Parathyroid adenoma (tissue), 2 donors: Measurements from ENCODE around the gene PARVA.
A peak's percentile ranks its signal among the peaks of the same experiment; 100 is the strongest.

Source experiments
- H2AFZ ChIP-seq: fragments of 300-600 bp; sonication (generic); one replicate; pipeline ENCODE4 v1.7.0; 2017; ENCODE audit warnings: antibody characterized with exemption, mild to moderate bottlenecking
- H3K27ac ChIP-seq: fragments of 300-600 bp; sonication (generic); one replicate; pipeline ENCODE4 v1.7.0; 2017
- H3K27me3 ChIP-seq: fragments of 300-600 bp; sonication (generic); one replicate; pipeline ENCODE4 v1.7.0; 2017; ENCODE audit warnings: low read length; ENCODE audit not compliant: control insufficient read depth, insufficient read depth
- H3K36me3 ChIP-seq: fragments of 300-600 bp; sonication (generic); one replicate; pipeline ENCODE4 v1.7.0; 2017; ENCODE audit warnings: low read length; ENCODE audit not compliant: control insufficient read depth, insufficient read depth
- H3K4me1 ChIP-seq: fragments of 300-600 bp; sonication (generic); one replicate; pipeline ENCODE4 v1.7.0; 2017; ENCODE audit warnings: control low read depth
- H3K4me2 ChIP-seq: fragments of 300-600 bp; sonication (generic); one replicate; pipeline ENCODE4 v1.7.0; 2017; ENCODE audit warnings: low read length
- H3K4me3 ChIP-seq: fragments of 300-600 bp; sonication (generic); one replicate; pipeline ENCODE4 v1.7.0; 2017; ENCODE audit warnings: low read depth, low read length
- H3K79me2 ChIP-seq: fragments of 300-600 bp; sonication (generic); one replicate; pipeline ENCODE4 v1.7.0; 2017; ENCODE audit warnings: control low read depth
- H3K9ac ChIP-seq: fragments of 300-600 bp; sonication (generic); one replicate; pipeline ENCODE4 v1.7.0; 2017; ENCODE audit warnings: mild to moderate bottlenecking
- H3K9me3 ChIP-seq: fragments of 300-600 bp; sonication (generic); one replicate; pipeline ENCODE4 v1.7.0; 2017; ENCODE audit warnings: low read length; ENCODE audit not compliant: control insufficient read depth
- CTCF ChIP-seq: fragments of 300-600 bp; sonication (generic); IDR thresholded peaks from one replicate; pipeline ENCODE4 v1.7.0; 2017; ENCODE audit warnings: antibody characterized with exemption, mild to moderate bottlenecking
- donor health status: primary hyperparathyroidism.

The PARVA gene, protein sequence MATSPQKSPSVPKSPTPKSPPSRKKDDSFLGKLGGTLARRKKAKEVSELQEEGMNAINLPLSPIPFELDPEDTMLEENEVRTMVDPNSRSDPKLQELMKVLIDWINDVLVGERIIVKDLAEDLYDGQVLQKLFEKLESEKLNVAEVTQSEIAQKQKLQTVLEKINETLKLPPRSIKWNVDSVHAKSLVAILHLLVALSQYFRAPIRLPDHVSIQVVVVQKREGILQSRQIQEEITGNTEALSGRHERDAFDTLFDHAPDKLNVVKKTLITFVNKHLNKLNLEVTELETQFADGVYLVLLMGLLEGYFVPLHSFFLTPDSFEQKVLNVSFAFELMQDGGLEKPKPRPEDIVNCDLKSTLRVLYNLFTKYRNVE

GRCh38 chr11:12377106-12377823 is at the start of gene PARVA:
Gene PARVA, plus strand, starts transcription at chr11:12377571. Its CDS starts 77 bp downstream, at chr11:12377648.
- Histone ChIP-seq H3K4me1 (no peaks in the 10 kb centered on the region), H3K27me3 (no peaks in the 10 kb centered on the region)

GRCh38 chr11:12329169-12329568 is 48.2 kb upstream of the PARVA start:
- H3K79me2 ChIP-seq, result no peaks in the 10 kb centered on the region
- no peaks in the 10 kb centered on the region for H3K4me1 ChIP-seq
- H3K4me2 ChIP-seq, result no peak overlapping the region
- H3K36me3 ChIP-seq, result no peaks in the 10 kb centered on the region
- H3K27me3 ChIP-seq, result no peaks in the 10 kb centered on the region
- TF ChIP-seq CTCF, result no peak
- no peak overlapping the region for H2AFZ ChIP-seq
- no peak overlapping the region for H3K27ac ChIP-seq
- no peaks in the 10 kb centered on the region for H3K9me3 ChIP-seq
- H3K9ac ChIP-seq, result no peak overlapping the region
- no peak overlapping the region for H3K4me3 ChIP-seq

More at GRCh38 chr11:12377106-12377823, at the start of gene PARVA:
- no peaks in the 10 kb centered on the region for H3K36me3 ChIP-seq
- H3K4me3 ChIP-seq, result peak within 1 kb of the TSS; percentile 47
- H2AFZ ChIP-seq, result peak within 1 kb of the TSS; percentile 86
- no peaks in the 10 kb centered on the region for H3K9me3 ChIP-seq
- H3K27ac ChIP-seq, result peak within 1 kb of the TSS; percentile 70
- no peaks in the 10 kb centered on the region for H3K79me2 ChIP-seq
- H3K4me2 ChIP-seq, result peak within 1 kb of the TSS; percentile 51
- TF ChIP-seq CTCF, result no peak
- H3K9ac ChIP-seq, result peak within 1 kb of the TSS; percentile 61

DNA sequence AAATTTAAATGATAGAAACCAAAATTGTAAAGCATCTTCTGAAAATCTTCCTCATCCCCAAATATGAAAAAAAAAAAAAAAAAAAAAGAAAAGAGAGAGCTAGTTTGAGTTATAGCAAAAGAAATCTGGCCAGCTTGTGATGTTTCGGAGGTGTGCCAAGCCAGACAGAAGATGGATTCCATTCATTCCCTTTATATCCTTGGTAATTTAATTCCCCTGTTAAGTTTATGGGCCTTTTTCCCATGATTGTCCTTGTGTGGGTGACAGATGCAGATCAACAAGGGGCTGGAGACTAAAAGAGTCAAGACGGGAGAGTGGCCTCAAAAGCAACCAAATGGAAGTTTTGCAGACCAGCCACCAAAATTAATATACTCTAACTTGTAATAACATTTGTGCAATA is 47.6 kb upstream of the PARVA start:
- no peaks in the 10 kb centered on the region for H3K27me3 ChIP-seq
- no peak overlapping the region for H3K4me2 ChIP-seq
- no peak overlapping the region for H3K4me3 ChIP-seq
- H2AFZ ChIP-seq, result no peak overlapping the region
- no peaks in the 10 kb centered on the region for H3K9me3 ChIP-seq
- no peak overlapping the region for H3K9ac ChIP-seq
- no peaks in the 10 kb centered on the region for H3K36me3 ChIP-seq
- no peaks in the 10 kb centered on the region for H3K4me1 ChIP-seq
- no peaks in the 10 kb centered on the region for H3K79me2 ChIP-seq
- no peak for TF ChIP-seq CTCF
- H3K27ac ChIP-seq, result no peak overlapping the region

DNA sequence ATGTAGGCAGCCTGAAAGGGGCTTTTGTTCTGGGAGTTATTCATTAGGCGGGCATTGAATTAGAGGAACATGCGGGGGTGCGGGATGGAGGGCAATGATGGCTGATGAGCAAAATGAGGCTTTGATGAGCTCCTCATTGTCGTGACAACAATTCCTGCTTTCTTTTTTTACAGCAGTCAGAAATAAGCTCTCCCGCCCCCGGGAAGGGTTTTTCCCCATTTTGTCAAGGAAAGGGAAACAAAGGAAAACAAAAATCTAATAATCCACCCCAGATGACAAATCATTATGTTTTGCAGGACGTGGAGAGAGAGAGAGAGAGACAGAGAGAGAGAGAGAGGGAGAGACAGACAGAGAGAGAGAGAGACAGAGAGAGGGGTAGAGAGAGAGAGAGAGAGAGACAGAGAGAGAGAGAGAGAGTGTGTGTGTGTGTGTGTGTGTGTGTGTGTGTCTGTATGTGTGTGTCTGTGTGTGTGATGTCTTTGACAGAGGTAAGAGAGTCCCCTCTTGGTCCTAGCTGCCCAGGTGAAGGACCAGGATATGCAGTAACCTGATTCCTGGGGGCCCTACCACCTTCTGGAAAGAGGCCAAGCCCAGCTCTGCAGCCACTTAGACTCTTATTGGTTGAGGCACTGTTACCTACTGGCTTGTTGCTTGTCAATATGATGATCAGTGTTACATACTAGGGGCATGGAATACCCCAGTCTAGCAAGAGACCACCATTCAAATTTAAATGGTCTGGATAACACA is 46.7 kb upstream of the PARVA start:
- Histone ChIP-seq H3K36me3 (no peaks in the 10 kb centered on the region), H3K27me3 (no peaks in the 10 kb centered on the region), H3K4me1 (no peaks in the 10 kb centered on the region), H3K9me3 (no peaks in the 10 kb centered on the region), H3K9ac (no peak overlapping the region), H3K79me2 (no peaks in the 10 kb centered on the region), H3K27ac (no peak overlapping the region), H3K4me3 (no peak overlapping the region), H2AFZ (no peak overlapping the region), H3K4me2 (no peak overlapping the region)
- TF ChIP-seq CTCF, result no peak
